ENCODE results near the gene CEACAM16.
"Not testable (repeated sequence)": the region's sequence is repeated elsewhere in the genome, so short reads cannot be mapped to it uniquely, and the experiment has no call there.

CEACAM16 gene

DNA sequence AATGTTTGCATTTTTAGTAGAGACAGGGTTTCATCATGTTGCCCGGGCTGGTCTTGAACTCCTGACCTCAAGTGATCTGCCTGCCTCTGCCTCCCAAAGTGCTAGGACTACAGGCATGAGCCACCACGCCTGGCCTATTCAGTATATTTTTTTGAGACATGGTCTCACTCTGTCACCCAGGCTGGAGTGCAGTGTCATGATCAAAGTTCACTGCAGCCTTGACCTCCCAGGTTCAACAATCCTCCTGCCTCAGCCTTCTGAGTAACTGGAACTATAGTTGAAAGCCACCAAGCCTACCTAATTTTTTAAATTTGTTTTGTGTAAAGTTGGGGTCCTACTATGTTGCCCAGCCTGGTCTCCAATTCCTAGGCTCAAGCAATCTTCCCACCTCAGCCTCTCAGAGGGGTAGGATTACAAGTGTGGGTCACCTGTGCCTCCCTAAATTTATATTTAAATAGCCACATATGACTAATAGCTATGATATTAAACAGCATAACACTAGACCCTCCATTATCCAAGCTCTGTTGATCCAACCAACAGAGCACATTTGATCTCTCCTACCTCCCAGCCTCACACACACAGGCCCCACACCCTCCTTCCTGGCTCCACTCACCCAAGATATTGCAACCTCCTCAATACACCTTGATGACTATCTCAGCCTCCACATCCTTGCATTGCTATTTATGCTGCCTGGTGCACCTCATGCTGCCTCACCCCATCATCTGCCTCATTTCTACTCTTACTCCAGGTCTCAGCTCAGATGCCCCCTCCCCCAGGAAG is 29.8 kb upstream of the CEACAM16 start:
- H3K4me3 ChIP-seq (ENCODE audit: low read depth, low read length), result no peak overlapping the region
- TF ChIP-seq, protein P1, sequence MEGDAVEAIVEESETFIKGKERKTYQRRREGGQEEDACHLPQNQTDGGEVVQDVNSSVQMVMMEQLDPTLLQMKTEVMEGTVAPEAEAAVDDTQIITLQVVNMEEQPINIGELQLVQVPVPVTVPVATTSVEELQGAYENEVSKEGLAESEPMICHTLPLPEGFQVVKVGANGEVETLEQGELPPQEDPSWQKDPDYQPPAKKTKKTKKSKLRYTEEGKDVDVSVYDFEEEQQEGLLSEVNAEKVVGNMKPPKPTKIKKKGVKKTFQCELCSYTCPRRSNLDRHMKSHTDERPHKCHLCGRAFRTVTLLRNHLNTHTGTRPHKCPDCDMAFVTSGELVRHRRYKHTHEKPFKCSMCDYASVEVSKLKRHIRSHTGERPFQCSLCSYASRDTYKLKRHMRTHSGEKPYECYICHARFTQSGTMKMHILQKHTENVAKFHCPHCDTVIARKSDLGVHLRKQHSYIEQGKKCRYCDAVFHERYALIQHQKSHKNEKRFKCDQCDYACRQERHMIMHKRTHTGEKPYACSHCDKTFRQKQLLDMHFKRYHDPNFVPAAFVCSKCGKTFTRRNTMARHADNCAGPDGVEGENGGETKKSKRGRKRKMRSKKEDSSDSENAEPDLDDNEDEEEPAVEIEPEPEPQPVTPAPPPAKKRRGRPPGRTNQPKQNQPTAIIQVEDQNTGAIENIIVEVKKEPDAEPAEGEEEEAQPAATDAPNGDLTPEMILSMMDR (IDR thresholded peaks at IDR 0.05; ENCODE audit: low read depth, low read length, missing control alignments), result no peak
- DNase-seq (ENCODE audit: low read depth), result no peak

DNA sequence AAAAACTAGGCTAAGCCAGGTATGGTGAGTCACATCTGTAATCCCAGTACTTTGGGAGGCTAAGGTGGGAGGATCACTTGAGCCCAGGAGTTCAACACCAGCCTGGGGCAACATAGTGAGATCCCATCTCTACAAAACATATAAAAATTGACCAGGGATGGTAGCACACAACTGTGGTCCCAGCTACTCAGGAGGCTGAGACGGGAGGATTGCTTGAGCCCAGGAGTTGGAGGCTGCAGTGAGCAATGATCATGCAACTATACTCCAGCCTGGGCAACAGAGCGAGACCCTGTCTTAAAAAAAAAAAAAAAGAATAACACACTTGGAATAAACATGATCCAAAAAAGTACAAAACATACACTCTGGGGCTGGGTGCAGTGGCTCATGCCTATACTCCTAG is 28.9 kb upstream of the CEACAM16 start:
- not testable (repeated sequence) for DNase-seq (ENCODE audit: low read depth); H3K4me3 ChIP-seq (ENCODE audit: low read depth, low read length)

DNA sequence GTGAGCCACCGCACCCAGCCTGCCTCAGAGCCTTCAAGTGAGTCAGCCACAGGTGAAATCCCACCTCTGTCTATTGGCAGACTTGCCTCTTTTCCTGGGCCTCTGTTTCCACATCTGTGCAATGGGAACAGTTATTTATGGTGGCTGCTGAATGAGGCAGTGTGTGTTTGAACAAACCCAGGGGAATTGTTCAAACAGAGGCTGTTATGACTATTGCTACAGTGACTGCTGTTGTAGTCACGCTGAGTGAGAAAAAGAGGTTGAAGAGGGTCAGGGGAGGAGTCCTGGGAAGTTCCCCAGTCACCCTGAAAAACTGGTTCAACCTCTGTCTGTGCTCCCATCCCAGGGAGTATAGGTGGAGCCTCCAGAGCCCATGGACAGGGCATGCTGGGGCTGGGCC is 27.6 kb upstream of the CEACAM16 start, which contains the start of gene CEACAM19:
Gene CEACAM19 (plus strand): TSS at position 83 of the 400 bp plus-strand sequence. CDS start 450 bp downstream, outside the sequence.
- TF ChIP-seq, protein P1 (IDR thresholded peaks at IDR 0.05; ENCODE audit: low read depth, low read length, missing control alignments), result no peak
- no peak within 1 kb of the TSS for H3K4me3 ChIP-seq (ENCODE audit: low read depth, low read length)
- DNase-seq (ENCODE audit: low read depth), result no peak

DNA sequence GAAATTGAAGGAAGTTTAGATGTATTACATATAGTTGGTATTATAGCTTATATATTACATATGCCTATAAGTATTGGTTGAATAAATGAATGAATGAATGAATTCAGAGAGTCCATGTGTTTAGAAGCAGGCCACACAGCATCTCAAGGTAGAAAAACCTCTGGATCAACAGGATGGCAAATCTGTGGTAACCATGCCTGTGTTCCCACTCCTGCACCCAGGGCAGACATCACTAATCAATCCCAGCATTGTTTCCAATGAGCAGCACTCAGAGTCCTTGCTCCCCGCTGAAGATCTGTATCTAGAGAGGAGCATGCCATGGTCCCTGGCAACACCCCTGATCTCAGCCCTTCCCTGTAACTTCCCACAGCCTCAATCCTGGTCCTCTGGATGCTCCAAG is 26.7 kb upstream of the CEACAM16 start:
- TF ChIP-seq, protein P1 (IDR thresholded peaks at IDR 0.05; ENCODE audit: low read depth, low read length, missing control alignments), result no peak
- DNase-seq (ENCODE audit: low read depth), result no peak
- H3K4me3 ChIP-seq (ENCODE audit: low read depth, low read length), result no peak overlapping the region

DNA sequence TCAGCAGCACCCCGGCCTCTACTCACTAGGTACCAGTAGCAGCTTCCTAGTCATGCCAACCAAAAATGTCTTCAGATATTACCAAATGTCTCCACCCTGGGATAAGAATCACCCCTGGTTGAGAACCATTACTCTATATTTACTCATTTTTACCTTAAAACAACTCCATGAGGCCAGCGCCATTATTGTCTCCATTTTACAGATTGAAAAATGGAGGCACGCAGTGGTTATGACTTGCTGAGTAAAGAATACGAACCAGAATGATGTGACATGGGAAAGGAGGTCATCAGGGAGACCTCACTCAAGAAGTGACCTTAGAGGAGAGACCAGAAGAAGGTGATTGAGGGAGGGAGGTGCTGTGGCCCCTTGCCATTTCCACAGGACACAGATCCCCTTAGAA is 25.4 kb upstream of the CEACAM16 start:
- no peak for DNase-seq (ENCODE audit: low read depth)
- no peak overlapping the region for H3K4me3 ChIP-seq (ENCODE audit: low read depth, low read length)
- TF ChIP-seq, protein P1 (IDR thresholded peaks at IDR 0.05; ENCODE audit: low read depth, low read length, missing control alignments), result no peak

DNA sequence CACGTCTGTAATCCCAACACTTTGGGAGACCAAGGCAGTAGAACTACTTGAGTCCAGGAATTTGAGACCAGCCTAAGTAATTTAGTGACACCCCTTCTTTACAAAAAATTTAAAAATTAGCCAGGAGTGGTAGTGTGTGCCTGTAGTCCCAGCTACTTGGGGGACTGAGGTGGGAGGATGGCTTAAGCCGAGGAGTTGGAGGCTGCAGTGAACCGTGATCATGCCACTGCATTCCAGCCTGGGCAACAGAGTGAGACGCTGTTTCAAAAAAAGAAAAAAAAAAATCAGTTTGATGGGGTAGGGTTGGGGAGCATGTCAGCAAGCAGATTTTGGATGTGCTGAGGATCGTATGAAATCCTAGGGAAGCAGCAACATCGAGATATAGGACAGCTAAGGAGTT is 23.4 kb upstream of the CEACAM16 start:
- TF ChIP-seq, protein P1 (IDR thresholded peaks at IDR 0.05; ENCODE audit: low read depth, low read length, missing control alignments), result no peak
- no peak for DNase-seq (ENCODE audit: low read depth)

DNA sequence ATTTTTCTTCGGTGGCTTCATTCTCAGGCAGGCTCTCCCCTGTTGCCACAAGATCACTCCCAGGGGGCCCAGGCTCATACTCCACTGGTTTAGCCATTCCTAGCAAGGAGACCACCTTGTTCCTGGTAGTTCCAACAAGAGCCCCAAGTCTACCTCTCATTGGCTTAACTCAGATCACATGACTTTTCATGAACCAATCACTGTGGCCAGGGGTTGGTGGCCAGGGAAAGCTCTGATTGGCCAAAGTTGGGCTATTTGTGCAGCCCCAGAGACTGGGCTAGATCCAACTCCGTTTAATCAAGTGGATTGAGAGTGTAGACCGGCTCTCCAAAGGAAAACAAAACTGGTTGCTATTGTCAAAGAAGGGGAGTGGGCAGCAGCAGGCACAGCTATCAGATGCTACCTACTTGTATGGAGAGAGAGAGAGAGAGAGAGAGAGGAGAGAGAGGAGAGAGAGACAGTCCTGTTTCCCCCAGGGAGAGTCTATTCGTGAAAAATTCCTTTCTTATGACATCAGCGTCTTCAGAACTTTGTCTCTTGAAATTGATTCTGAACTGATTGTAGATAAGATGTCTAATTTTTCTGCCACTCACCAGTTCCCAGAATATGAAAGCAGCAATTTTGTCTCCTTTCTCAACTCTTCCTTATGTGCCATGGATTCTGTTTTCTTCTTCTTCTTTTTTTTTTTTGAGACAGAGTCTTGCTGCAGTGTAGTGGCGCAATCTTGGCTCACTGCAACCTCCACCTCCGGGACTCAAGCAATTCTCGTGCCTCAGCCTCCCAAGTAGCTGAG is 21.7 kb upstream of the CEACAM16 start:
- TF ChIP-seq, protein P1 (IDR thresholded peaks at IDR 0.05; ENCODE audit: low read depth, low read length, missing control alignments), result no peak
- no peak overlapping the region for H3K4me3 ChIP-seq (ENCODE audit: low read depth, low read length)
- DNase-seq (ENCODE audit: low read depth), result no peak

More for the DNA sequence above, 23.4 kb upstream of the CEACAM16 start:
- H3K4me3 ChIP-seq (ENCODE audit: low read depth, low read length), result no peak overlapping the region

All from GM12864 (cell line).